ENCODE data around the gene SLC51B.

DNA sequence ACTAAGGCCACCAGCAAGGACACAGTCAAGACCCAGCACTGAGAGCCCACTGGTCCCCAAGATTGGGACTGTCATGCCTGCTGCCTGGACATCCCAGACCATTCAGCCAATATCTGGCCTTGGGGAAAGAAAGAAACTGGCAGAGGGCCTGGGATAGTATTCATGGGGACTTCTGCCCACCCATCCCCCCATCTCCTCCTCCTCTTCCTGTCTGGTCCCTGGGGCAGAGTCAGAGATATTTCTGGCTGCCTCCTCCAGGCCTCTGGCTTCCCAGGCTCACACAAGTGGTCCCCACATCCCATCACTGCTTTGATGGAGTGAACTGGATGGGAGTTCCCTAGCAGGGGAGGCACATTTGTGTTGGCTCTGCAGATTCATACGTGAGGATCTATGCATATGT lies 26.8 kb downstream of the SLC51B start:
- TF ChIP-seq, protein P1, sequence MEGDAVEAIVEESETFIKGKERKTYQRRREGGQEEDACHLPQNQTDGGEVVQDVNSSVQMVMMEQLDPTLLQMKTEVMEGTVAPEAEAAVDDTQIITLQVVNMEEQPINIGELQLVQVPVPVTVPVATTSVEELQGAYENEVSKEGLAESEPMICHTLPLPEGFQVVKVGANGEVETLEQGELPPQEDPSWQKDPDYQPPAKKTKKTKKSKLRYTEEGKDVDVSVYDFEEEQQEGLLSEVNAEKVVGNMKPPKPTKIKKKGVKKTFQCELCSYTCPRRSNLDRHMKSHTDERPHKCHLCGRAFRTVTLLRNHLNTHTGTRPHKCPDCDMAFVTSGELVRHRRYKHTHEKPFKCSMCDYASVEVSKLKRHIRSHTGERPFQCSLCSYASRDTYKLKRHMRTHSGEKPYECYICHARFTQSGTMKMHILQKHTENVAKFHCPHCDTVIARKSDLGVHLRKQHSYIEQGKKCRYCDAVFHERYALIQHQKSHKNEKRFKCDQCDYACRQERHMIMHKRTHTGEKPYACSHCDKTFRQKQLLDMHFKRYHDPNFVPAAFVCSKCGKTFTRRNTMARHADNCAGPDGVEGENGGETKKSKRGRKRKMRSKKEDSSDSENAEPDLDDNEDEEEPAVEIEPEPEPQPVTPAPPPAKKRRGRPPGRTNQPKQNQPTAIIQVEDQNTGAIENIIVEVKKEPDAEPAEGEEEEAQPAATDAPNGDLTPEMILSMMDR (conservative IDR thresholded peaks at IDR 0.05; ENCODE audit: low read depth, low read length): no peak
- TF ChIP-seq EZH2 (IDR thresholded peaks at IDR 0.05; ENCODE audit: borderline replicate concordance, low read depth, low read length, poor library complexity, severe bottlenecking): no peak

All from A673 (cell line).